Transverse colon (tissue), 4 donors: ENCODE measurements around the gene TMEM161B. TPM values are rescaled to one million over a fixed set of nuclear protein-coding genes. Genes with fewer than 3 reads are reported as not detected.
"Not testable (repeated sequence)": the region's sequence is repeated elsewhere in the genome, so short reads cannot be mapped to it uniquely, and the experiment has no call there.

Source experiments
- DNase-seq: peaks from one replicate; pipeline ENCODE4 v3.0.0-alpha.2; 2019
- H3K27ac ChIP-seq, 4 donors: fragments of 200-600 bp; sonication (generic); 2 replicates each; pipeline ENCODE4 v1.5.1; 2016 to 2018; ENCODE audit warnings: inconsistent platforms in 4 of 4
- H3K27me3 ChIP-seq: fragments of 200-600 bp; sonication (generic); 2 replicates; pipeline ENCODE4 v1.5.1; 2017; ENCODE audit warnings: inconsistent platforms
- H3K36me3 ChIP-seq, 4 donors: fragments of 200-600 bp; sonication (generic); 2 replicates each; pipeline ENCODE4 v1.5.1; 2017 to 2019; ENCODE audit warnings: inconsistent platforms in 4 of 4
- H3K4me1 ChIP-seq, 4 donors: fragments of 200-600 bp; sonication (generic); 2 replicates each; pipeline ENCODE4 v1.5.1; 2017 to 2020; ENCODE audit warnings: inconsistent platforms in 4 of 4
- H3K4me3 ChIP-seq, 4 donors: fragments of 200-600 bp; sonication (generic); 1 replicate in 1 of 4; 2 replicates in 3 of 4; pipeline versions ENCODE4 v1.5.1 to v1.6.1; 2017 to 2019; ENCODE audit warnings: inconsistent platforms in 4 of 4
- H3K9me3 ChIP-seq, 2 donors: fragments of 200-600 bp; sonication (generic); 2 replicates each; pipeline ENCODE4 v1.5.1; 2017 to 2019; ENCODE audit warnings: inconsistent platforms in 2 of 2
- CTCF ChIP-seq, 5 experiments: fragments of 200-600 bp in 3 of 5; fragments of 450-650 bp in 2 of 5; sonication (generic) in 3 of 5; IDR thresholded peaks; 1 replicate in 2 of 5; 2 replicates in 3 of 5; pipeline ENCODE4 v1.5.1; 2016 to 2017; ENCODE audit warnings: antibody characterized with exemption in 5 of 5, inconsistent platforms in 3 of 5, mild to moderate bottlenecking in 2 of 5, moderate library complexity in 1 of 5
- EP300 ChIP-seq: sonication (generic); formaldehyde crosslinking; IDR thresholded peaks from one replicate; pipeline ENCODE4 v1.6.1; 2017; ENCODE audit warnings: antibody characterized with exemption, low read depth
- POLR2A ChIP-seq: fragments of 450-650 bp; IDR thresholded peaks from one replicate; pipeline ENCODE4 v1.6.1; 2016; ENCODE audit warnings: antibody characterized with exemption, mild to moderate bottlenecking, moderate library complexity
- POLR2AphosphoS5 ChIP-seq, 3 donors: sonication (generic); formaldehyde crosslinking; IDR thresholded peaks; one replicate each; pipeline ENCODE4 v1.6.1; 2016; ENCODE audit warnings: antibody characterized with exemption in 3 of 3
- WGBS, 2 donors: methylation state at CpG; one replicate each; pipeline ENCODE4 v1.1.5; 2018; ENCODE audit warnings: low coverage in 1 of 2; 5-methylcytosine and 5-hydroxymethylcytosine counted together
- in situ Hi-C, 4 donors: fragments of 200-750 bp; cut with MboI; loops; one replicate each; pipeline versions ENCODE4 v1.15.0 to v1.15.1; 2017; ENCODE audit warnings: low sequenced_read_pairs in 3 of 4, low pct_ligation_motif_present in 1 of 4, low pct_unique_long_range_greater_than_20kb in 1 of 4
- intact Hi-C: fragments of 100-400 bp; cut with DNase I; formaldehyde crosslinking; loops from one replicate; pipeline ENCODE4 v1.15.1; 2023; ENCODE audit warnings: low total_unique reads
- total RNA-seq, 4 donors: library from RNA; depleted of rRNA; stranded (reverse); fragments of >200 nt; gene quantifications; one replicate each; pipeline ENCODE4 v1.1.0, GENCODE V29; 2016

TMEM161B gene
- total RNA-seq, 4 donors from 2014 or later: 19.5 to 40.8 (median 27.0) TPM

- intact Hi-C loops: no loop called here
- DNase-seq: no peak
- Histone ChIP-seq H3K4me3 (no peak overlapping the region), H3K27me3 (no peaks in the 10 kb centered on the region), H3K36me3 (peaks cover 0 to 47% (median 13%) of the 10 kb centered on the region in 4 donors), H3K9me3 (no peaks in the 10 kb centered on the region), H3K4me1 (no peaks in the 10 kb centered on the region), H3K27ac (no peak overlapping the region)
- in situ Hi-C loops: no loop called here
- TF ChIP-seq POLR2A: no peak
- no peak for TF ChIP-seq POLR2AphosphoS5 (IDR thresholded peaks at IDR 0.05)
- no peak for TF ChIP-seq CTCF (IDR thresholded peaks at IDR 0.05)
- no peak for TF ChIP-seq EP300
These were observed 73.0 kb downstream of the TMEM161B start for GRCh38 chr5:88195636-88196035.

GRCh38 chr5:88193896-88194295 lies 74.7 kb downstream of the TMEM161B start:
- 86 to 98% methylated on average over 3 of the region's 3 CpGs for WGBS, 2 donors
- intact Hi-C loops (no loop called here), in situ Hi-C loops (no loop called here)
- Histone ChIP-seq H3K4me1 (no peaks in the 10 kb centered on the region), H3K36me3 (peaks cover 0 to 52% (median 13%) of the 10 kb centered on the region in 4 donors), H3K4me3 (no peak overlapping the region), H3K27me3 (no peaks in the 10 kb centered on the region), H3K27ac (no peak overlapping the region), H3K9me3 (peaks cover 10 to 13% of the 10 kb centered on the region in 2 donors)
- DNase-seq: no peak
- TF ChIP-seq POLR2AphosphoS5 (IDR thresholded peaks at IDR 0.05) (no peak), POLR2A (no peak), CTCF (IDR thresholded peaks at IDR 0.05) (no peak), EP300 (no peak)

GRCh38 chr5:88190106-88190834 lies 78.4 kb downstream of the TMEM161B start:
- Histone ChIP-seq H3K27ac (no peak overlapping the region), H3K4me1 (no peaks in the 10 kb centered on the region), H3K27me3 (no peaks in the 10 kb centered on the region), H3K36me3 (peaks cover 0 to 38% (median 12%) of the 10 kb centered on the region in 4 donors), H3K9me3 (peaks cover 23 to 34% of the 10 kb centered on the region in 2 donors), H3K4me3 (no peak overlapping the region)
- DNase-seq: no peak
- WGBS, 2 donors: 79 to 88% methylated on average over 4 to 9 of the region's 9 CpGs
- intact Hi-C loops (no loop called here), in situ Hi-C loops (no loop called here)
- TF ChIP-seq EP300 (no peak), CTCF (IDR thresholded peaks at IDR 0.05) (no peak), POLR2A (no peak), POLR2AphosphoS5 (IDR thresholded peaks at IDR 0.05) (no peak)

GRCh38 chr5:88189484-88189883 lies 79.2 kb downstream of the TMEM161B start:
- H3K4me3 ChIP-seq, H3K27me3 ChIP-seq, H3K27ac ChIP-seq, H3K4me1 ChIP-seq, DNase-seq, in situ Hi-C loops, intact Hi-C loops: not testable (repeated sequence)
- Histone ChIP-seq H3K9me3 (peaks cover 23 to 34% of the 10 kb centered on the region in 2 donors), H3K36me3 (peaks cover 0 to 33% (median 10%) of the 10 kb centered on the region in 4 donors)
- 88 to 99% methylated on average over 1 to 4 of the region's 4 CpGs for WGBS, 2 donors
